Activated CD8-positive, alpha-beta memory T cell treated with anti-CD3 and anti-CD28 coated beads, Interleukin-2, amount 50 U/mL, for 48 hours (primary cell): ENCODE data around the gene KANK4.
A peak's percentile ranks its signal among the peaks of the same experiment; 100 is the strongest.

ENCODE experiments used
- DNase-seq: peaks from one replicate; pipeline ENCODE4 v3.0.0-alpha.2; 2020

Gene KANK4

DNA sequence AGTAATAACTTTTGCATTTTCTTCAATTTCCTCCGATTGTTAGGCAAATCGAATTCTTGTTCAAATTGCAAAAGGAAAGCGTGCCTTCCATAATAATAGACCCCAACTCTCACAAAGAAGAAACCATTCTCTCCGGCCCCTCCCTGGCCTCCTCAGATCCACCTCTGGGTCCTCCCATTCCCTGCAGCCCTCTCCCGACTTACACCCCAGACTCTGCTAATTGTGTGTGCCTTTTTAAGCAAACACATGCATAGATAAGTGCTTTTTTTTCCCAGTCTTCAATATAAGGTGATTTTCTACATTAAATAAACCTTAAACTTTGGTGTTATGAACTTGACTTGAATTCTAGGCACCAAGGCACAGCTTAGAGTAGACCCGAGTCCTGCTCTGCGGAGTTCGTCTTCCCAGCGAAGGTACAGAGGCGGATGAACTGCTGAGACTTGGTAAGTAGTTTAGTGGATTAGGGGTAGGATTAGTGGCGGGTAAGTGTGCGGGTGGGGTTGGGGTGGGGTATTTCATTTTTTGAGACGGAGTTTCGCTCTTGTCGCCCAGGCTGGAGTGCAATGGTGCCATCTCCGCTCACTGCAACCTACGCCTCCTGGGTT lies 123.0 kb downstream of the KANK4 start:
- DNase-seq: peak; percentile 41

DNA sequence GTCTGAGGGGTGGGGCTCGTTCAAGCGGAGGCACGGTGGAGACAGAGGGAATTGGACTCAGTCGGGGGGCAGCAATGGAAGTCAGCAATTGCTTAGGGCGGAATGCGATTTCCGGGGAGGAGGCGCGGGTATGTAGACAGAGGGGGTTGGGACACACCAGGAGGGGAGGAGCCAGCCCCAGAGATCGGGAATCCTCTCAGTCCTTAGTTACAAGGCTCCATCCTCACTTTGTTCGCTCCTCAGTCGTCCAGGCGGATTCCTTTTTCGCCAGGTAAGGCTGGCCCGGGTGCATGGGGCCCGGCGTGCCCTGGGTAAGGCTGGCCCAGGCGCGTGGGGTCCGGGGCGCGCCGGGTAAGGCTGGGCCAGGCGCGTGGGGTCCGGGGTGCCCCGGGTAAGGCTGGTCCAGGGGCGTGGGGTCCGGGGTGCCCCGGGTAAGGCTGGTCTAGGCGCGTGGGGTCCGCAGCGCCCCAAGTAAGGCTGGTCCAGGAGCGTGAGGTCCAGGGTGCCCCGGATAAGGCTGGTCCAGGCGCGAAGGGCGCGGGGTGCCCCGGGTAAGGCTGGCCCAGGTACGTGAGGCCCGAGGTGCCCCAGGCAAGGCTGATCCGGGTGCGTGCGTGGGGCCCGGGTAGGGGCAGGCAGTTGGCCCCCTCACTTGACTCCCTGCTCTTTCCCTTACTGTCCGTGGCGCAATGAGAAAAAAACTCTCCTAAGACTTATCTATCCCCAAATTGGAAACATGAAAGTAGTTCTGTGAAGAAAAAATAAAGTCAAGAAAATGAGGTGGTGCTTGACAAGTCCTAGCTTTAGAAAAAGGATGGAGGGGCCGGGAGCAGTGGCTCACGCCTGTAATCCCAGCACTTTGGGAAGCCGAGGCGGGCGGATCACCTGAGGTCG lies 124.3 kb downstream of the KANK4 start, which contains the start of gene L1TD1:
Gene L1TD1, plus strand, starts transcription at position 199 of the 894 bp plus-strand sequence. CDS start 11,780 bp downstream, outside the sequence.
- no peak for DNase-seq

DNA sequence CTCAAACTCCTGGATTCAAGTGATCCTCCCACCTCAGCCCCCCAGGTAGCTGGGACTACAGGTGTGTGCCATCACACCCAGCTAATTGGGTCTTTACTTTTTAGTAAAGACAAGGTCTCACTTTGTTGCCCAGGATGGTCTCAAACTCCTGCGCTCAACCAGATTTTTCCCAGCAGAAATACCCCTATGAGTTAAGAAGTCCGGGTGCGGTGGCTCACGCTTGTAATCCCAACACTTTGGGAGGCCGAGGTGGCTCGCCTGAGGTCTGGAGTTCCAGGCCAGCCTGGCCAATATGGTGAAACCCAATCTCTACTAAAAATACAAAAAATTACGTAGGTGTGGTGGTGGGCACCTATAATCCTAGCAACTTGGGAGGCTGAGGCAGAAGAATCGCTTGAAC lies 131.1 kb downstream of the KANK4 start:
- peak; percentile 20 for DNase-seq

DNA sequence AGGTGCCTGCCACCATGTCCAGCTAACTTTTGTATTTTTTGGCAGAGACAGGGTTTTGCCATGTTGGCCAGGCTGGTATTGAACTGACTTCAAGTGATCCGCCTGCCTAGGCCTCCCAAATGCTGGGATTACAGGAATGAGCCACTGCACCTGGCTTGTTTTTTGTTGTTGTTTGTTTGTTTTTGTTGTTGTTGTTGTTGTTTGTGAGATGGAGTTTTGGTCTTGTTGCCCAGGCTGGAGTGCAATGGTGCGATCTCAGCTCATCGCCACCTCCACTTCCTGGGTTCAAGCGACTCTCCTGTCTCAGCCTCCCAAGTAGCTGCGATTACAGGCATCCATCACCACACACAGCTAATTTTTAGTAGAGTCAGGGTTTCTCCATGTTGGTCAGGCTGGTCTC lies 131.7 kb downstream of the KANK4 start:
- DNase-seq: peak; percentile 13
